DMS153 treated with DMSO at 0.1 percent for 48 hours (cell line): ENCODE data around the gene GOLGA7B.
"Not testable (repeated sequence)": the region's sequence is repeated elsewhere in the genome, so short reads cannot be mapped to it uniquely, and the experiment has no call there.

ENCODE experiments used
- DNase-seq: peaks from one replicate; lab custom pipeline; 2025; ENCODE audit not compliant: unreplicated experiment; lab: John Stamatoyannopoulos, UW

Gene GOLGA7B

DNA sequence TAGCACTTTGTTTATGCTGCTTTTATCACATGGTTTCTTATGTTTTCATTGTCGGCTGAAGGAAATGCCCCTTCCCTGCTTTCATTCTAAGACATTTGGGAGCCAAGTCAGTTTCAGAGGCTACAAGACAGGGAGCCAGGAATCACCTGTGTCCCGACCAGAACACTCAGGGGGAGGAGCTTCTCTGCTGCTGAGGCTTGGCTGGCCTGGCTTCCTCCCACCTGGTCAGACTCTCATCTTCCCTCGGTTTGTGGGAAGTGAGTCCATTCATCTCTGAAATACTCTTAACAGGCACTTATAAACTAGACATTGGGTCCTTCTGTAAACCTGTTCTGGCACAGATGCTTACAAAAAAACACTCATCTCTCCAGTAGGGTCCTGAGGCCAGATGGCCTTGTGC is 19.6 kb upstream of the GOLGA7B start:
- DNase-seq: peak; percentile 68

DNA sequence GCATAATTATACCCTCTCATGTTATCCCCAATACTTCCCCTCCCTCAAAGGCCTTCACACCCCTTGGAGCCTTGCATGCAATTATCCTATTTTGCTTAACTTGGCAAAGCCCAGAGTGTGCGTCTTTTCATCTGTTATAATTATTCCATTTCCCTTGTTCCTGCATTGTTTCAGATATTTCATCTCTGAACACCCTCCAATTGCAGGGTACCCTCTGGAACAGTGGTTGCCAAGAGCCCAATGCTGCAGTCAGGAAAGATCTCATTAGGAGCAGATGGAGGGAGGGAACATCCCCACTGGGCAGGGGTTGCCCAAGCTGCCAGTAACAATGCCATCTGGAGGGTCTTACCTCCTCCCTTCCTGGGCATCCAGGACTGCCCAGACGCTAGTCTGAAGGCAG is 18.4 kb upstream of the GOLGA7B start:
- DNase-seq: no peak

DNA sequence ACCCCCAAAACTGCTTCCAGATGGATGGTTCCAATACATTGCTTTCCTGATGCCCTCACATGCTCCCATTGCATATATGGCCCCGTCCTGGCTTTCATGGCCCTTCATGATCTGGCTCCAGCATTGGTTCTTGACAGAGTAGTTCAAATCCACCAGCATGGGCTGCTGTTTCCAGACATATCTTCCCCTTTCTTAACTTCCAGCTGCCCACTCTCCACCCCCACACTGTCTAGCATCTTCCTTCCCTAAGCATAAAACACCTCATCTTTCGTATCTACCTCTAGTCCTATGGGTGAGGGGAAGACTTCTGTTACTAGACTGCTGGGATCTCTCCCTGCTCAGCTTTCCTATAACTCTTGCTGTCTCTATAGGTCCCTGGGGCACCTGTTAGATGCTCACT is 13.2 kb upstream of the GOLGA7B start:
- DNase-seq: no peak

DNA sequence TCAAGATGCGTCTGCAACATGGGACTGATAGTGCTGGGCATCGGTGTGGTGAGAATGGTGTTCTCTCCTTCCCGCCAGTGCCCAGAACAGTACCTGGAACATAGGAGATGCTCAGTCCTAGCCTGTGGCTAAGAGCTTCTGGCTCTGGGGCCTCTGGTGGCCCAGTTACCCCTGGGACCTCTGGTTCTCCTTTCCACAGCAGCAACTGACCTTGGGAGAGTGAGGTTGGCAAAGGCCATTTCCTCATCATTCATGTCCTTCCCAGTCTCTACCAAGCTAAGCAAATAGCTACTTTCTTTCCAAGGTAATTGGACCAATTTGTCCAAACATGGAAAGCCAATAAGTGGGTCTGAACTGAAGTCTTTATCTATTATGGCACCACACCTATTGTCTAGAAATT is 11.6 kb upstream of the GOLGA7B start:
- no peak for DNase-seq

DNA sequence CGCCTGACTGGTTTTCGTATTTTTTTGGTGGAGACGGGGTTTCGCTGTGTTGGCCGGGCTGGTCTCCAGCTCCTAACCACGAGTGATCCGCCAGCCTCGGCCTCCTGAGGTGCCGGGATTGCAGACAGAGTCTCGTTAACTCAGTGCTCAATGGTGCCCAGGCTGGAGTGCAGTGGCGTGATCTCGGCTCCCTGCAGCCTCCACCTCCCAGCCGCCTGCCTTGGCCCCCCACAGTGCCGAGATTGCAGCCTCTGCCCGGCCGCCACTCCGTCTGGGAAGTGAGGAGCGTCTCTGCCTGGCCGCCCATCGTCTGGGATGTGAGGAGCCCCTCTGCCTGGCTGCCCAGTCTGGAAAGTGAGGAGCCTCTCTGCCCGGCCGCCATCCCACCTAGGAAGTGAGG is 8.5 kb upstream of the GOLGA7B start:
- not testable (repeated sequence) for DNase-seq

DNA sequence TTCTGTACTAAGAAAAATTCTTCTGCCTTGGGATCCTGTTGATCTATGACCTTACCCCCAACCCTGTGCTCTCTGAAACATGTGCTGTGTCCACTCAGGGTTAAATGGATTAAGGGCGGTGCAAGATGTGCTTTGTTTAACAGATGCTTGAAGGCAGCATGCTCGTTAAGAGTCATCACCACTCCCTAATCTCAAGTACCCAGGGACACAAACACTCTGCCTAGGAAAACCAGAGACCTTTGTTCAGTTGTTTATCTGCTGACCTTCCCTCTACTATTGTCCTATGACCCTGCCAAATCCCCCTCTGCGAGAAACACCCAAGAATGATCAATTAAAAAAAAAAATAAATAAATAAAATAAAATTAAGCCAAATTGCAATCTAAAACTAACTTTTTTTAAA is 7.5 kb upstream of the GOLGA7B start:
- DNase-seq: not testable (repeated sequence)

DNA sequence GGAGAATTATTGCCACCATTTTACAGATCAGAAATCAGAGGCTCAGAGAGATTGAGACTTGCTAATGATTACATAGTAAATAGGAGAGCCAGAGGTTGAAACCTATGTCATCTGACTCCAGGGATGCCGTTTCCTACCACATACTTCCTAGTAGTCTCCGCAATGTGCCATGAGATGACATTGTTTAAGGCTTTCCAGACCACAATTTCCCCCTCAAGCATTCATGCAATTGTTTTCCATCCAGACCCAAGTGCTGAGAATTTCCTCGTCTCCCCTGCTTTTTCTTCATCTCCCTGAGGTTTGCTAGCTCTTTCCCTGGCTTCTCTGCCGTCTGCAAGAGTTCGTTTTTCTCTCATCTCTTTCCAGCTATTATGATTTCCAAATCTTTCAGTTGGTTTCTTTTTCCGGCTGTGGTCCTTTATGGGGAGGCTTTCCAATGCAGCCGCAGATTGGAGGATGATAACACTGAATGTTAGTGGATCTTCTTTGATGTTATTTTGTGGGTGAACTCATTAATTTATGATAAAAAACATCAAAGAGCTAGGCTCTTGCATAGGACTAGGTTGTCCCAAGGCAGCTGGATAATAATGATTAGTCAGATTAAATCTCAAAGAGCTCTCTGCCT is 6.9 kb upstream of the GOLGA7B start:
- DNase-seq: peak; percentile 43

DNA sequence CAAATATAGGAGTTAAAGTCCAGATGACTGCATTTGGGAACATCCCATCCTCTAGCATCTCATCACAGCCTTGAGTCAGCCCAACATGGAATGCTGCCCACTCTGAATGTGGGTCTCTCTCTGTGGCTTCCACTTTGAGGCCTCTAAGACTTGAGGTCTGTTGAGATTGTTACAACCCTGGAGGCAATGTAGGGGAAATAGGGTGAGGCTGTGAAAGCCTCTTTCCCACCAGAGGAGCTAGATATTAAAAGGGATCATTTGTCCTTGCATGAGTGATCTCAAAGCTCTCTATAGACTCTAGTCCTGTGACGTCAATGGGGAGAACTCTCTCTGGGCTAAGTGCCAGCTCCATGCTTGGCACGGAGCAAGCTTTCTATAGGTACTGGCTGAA is 6.4 kb upstream of the GOLGA7B start:
- DNase-seq: peak; percentile 68

DNA sequence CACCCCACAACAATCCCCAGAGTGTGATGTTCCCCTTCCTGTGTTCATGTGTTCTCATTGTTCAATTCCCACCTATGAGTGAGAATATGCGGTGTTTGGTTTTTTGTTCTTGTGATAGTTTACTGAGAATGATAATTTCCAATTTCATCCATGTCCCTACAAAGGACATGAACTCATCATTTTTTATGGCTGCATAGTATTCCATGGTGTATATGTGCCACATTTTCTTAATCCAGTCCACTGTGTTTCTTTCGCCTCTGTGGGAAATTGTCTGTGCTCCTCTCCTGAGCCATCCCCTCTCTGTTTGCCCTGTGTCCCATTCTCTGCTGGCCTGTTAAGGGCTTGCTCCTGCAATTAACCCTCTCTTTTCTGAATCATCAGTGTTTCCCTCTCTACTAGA is 5.7 kb upstream of the GOLGA7B start:
- DNase-seq: not testable (repeated sequence)

DNA sequence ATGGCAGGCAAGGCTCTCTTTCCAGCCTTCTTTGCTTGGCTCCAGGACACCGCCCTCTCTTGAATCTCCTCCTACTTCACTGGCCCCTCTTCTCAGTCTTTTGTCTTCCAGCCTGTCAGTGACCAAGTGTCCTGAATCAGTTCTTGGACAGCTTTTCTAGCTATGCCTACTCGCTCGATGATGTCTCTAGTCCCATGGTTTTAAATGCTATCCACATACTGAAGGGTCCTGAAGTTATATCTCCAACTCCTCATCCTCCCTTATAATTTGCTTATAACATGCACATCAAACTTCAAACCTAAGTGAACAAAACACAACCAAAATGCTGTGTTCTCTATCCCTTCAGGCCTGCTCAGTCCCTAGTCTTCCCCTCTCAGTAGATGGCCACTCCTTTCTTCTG is 5.0 kb upstream of the GOLGA7B start:
- no peak for DNase-seq

DNA sequence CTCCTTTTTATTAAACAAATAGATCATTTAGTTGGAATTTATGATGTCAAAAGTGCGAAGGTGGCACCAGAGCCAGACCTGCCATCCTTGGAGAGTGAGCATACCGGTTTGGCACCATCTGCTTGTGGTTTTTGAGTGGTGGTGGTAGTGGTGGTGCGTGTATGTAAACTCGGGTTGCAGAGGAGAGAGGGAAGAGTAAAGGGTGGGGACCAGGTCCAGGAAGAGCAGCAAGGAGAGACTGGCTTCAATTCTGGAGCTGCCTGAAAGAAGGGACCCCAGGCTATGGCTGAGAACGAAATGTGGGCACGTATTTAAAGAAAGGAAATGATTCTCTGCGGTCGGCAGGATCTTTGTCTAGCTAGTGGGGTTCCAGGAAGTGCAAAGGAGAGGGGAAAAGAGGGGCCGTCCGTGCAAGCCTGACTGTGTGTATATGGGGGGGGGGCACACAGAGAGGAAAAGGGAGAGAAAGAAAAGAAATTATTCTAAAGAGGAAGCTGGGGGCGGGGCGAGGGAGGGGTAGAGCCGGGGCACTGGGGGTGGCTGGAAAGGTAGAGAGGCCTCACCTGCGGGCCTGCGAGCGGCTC is 448 bp upstream of the GOLGA7B start:
- peak; percentile 88 for DNase-seq

DNA sequence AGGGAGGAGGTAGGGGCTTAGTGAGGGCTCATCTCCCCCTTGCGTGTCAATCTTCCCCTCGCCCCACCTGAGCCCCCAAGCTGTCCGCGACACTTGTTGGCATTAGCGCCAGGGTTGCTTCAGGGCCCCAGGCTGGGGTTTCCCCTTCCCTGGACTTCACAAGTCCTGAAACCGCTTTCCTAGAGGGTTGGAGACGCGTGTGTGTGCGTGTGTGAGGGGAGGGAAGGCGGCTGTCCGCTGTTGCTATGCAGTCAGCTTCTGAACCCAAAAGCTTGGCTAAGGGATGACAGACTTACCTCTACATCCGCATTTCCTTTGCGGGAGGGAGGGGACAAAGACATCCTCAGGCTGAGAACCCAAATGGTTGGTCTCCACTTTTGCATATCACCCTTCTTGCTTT is 803 bp downstream of the GOLGA7B start:
- DNase-seq: peak; percentile 26

DNA sequence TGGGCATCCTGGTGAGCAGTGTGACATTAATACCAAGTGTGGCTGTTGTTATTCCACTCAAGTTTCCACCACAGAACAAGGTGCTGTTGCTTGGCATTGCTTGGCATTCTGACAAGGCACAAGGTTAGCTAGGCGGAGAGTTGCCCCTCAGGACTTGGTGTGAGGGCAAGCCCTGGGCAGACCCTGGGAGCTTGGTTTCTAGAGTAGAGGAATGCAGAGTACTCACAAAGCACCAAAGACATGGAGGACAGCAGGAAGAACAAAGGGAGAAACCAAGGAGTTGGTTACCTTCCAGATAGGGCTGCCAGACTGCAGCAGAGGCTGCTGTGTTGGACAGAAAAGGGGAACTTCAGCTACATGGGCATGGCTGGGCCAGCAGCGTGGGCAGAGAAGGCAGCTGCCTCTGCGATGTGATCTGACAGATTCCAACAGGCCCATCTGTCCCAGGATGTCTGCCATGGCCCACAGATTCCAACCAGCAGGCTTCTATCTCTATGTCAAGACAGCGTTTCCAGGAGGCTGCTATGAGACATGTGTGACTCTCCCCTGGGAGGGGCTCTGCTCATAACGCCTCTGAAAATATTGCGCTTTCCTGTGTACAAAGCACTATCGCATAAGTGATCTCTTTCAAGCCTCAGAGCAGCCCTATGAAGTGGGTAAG is 1.8 kb downstream of the GOLGA7B start:
- no peak for DNase-seq

DNA sequence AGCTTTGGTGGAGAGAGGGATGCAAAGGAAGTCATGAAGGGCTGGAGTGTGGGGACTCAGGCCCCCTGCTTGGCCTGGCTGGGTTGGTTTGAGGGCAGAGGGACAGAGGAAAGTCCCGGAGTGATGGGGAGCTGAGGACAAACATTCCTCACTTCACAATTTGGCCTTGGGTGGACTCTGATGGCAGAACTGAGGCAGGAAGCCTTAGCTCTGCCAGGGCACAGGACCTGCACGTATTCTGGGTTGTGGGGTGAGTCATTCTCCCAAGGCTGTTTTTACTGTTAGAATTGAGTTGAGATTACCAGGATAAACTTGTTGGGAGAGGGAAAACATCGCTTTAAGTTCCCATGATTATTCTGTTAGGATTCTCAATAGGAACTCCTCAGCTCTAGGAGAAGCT is 2.6 kb downstream of the GOLGA7B start:
- DNase-seq: no peak

DNA sequence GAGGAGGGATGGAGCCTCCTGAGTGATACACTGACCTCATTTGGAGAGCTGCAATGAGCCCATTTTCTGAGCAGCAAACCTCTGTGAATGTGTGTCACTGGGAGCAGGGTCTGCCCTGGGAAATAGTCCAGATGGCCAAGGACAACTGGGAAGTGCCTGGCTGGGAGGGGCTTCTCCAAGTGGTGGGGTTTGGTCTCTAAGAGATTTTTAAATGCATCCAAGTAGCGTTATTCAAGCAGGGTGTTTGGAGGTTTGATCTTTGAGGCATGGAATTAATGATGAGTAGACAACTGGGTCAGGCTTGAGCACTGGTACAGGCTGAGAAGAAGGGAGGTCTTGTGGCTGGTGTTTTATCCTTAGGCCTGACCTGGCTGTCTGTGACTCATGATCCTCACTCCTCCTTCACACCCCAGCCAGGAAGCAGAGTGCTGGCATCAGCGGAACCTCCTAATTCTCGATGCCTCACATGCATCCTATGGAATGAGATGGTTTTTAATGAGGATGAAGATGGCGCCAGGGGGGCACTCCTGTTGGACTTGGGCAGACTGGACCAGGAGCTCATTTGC is 3.3 kb downstream of the GOLGA7B start:
- no peak for DNase-seq

DNA sequence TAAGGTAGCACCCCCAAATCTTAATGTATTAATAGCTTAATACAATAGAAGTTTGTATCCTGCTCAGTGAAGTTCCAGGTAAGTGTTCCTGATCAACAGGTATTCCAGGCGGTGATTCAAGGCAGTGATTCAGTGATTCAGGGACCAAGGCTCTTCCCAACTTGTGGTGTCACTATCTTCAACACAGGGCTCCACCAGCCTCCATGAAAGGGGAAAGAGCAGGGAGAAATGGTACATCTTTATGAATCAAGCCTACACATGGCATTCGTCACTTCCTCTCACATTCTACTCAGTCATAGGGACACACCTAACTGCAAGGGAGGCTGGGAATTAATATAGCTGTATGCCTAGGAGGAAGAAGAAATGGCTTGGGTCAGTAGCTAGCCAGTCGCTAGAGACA is 5.1 kb downstream of the GOLGA7B start:
- DNase-seq: no peak

DNA sequence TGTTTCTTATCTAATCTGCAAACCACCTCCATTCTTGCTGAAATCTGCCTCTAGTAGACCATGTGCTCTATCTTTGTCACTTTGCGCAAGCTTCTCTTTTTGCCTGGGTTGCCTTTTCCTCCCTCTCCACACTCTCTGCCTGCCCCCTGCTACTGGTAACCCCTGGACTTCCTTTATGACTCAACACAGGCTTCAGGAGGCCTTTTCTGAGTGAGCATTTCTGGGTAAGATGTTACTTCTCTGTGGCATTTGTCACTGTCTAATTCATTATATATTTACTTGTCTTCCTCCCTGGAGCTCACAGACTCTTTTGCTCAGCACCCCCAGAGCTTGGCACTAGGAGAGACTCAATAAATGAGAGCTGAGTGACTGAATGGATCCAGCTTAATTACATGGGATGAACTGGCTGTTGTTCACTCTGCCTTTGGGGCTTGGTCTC is 8.4 kb downstream of the GOLGA7B start:
- DNase-seq: no peak

DNA sequence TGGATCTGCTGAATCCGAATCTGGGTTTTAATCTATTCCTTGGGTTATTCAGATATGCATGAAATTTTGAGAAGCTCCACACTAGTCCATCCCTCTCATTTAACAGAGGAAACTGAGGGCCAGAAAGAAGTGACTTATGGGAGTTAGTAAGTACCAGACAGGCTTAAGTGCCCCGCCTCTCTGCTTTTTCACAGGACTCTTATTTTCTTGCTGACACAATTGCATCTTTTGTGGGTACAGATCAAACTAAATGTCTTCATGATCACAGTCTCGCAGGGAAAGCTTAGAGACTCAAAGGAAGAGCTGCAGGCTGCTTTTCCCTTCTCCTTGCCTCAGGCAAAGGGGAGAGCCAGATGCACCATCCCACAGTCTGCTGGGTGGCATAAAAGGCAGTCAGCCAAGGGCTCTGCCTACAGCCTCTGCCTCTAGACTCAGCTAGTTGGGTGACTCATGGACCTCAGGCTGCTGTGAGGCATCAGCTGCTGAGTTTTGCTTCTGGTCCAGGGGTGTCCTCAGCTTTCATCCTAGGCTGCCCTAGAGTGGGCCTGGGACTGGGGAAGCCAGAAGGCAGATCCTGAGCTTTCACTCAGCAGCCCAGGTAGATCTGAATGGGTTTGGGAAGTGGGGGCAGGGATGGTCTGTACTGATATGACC is 11.6 kb downstream of the GOLGA7B start:
- no peak for DNase-seq

DNA sequence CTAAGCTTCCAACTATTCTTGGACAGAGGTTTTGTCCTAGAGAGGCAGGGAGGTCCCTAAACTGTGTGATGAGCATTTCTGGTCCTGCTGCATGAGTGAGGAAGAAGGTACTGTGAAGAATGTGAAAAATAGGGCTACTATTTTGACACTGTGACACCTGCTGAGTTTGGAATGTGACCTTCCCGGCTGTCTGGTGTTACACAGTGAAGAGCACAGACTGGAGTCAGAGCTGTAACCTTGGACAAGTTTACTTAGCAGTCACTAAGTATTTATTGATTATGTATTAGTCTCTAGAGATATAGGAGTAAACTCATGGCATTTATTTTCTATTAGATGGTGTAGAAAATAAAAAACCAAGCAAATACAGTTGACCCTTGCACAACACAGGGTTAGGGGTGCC is 12.3 kb downstream of the GOLGA7B start:
- no peak for DNase-seq

DNA sequence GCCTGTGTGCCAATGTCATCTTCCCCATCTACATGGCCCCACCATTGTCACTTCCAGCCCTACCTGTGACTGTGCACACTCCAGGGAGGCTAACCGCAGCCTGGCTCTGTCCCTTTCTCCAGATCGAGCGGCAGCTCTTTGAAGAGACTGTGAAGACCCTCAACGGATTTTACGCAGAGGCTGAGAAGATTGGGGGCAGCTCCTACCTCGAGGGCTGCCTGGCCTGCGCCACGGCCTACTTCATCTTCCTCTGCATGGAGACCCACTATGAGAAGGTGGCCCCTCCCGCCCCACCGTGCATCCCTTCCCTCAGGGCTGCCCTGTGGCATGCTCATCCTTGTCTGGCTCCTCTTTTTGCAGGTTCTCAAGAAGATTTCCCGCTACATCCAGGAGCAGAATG is 14.2 kb downstream of the GOLGA7B start:
- DNase-seq: no peak

DNA sequence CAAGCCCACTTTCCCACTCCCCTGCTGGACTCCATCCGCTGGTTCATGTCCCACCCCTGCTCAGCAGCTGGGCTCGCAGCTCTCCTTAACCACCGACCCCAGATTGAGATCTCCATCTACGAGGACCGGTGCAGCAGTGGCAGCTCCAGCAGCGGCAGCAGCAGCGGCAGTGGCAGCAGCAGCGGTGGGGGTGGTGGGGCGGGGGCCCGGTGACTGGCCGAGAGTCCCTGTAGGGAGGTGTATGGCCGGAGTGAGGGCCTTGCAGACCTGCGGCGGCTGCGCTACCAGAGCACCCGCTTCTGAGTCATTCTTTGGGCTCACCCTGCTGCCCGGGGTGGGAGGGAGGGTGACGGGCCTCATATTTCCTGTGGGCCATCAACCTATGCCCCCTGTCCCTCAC is 15.8 kb downstream of the GOLGA7B start:
- no peak for DNase-seq
